Fibroblast of skin of right quadriceps (primary cell): ENCODE measurements around the gene CDH8.

Experiments
- DNase-seq: peaks from one replicate; pipeline ENCODE4 v3.0.0-alpha.2; 2013

The CDH8 gene, protein sequence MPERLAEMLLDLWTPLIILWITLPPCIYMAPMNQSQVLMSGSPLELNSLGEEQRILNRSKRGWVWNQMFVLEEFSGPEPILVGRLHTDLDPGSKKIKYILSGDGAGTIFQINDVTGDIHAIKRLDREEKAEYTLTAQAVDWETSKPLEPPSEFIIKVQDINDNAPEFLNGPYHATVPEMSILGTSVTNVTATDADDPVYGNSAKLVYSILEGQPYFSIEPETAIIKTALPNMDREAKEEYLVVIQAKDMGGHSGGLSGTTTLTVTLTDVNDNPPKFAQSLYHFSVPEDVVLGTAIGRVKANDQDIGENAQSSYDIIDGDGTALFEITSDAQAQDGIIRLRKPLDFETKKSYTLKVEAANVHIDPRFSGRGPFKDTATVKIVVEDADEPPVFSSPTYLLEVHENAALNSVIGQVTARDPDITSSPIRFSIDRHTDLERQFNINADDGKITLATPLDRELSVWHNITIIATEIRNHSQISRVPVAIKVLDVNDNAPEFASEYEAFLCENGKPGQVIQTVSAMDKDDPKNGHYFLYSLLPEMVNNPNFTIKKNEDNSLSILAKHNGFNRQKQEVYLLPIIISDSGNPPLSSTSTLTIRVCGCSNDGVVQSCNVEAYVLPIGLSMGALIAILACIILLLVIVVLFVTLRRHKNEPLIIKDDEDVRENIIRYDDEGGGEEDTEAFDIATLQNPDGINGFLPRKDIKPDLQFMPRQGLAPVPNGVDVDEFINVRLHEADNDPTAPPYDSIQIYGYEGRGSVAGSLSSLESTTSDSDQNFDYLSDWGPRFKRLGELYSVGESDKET

DNA sequence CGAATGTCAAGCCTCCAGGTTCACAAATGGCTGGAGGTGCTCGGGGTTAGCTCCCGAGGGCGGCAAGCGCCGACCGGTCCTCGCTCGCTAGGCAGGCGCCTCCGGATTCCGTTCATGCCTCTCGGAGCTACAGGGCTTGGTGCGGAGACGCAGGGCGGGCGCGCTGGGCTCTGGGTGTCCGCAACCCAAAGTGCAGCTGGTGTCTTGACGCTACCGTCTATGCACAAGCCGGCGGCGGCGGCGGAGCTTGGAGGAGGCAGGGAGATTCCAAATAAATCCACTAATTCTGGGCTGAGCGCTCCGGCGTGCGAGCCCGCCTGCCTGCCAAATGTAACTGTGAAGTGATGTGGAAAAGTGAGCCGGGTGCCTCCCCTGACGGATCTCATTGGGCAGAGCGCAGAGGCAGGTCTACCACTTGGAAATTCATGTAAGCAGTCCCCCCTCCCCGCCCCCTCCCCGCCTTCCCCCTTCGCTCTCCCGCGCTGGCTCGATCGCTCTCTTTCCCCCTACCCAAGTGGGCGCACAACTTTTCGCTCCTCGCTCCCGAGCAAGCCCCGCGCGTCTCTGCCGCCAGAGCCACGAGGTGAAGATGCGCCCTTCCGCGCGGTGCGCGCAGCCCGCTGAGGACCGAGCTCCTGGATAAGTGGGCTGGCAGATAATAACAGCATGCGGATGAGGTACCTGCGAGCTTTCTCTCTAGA is at the start of gene CDH8:
CDH8 (minus strand) TSS at position 338 of the 701 bp plus-strand sequence. CDS start 15,035 bp downstream, outside the sequence.
- DNase-seq: peak; percentile 26

DNA sequence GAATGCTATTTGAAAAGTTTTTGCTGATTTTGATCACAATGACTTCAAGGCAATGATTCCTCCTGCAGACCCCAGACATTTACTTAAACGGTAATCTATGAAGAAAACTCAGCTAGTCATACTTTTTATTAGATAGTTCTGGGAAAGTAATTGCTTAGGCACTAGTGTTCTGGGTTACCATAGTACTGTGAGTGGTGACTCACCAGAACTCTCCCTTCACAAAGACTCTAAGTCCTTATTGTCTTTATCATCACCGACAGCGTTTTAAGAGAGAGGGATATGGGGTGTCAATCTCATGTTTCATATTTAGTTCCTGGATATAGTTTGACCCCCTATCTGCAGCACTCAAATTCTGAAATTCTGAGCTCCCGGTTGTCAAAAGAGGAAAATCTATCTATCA is 43.0 kb upstream of the CDH8 start:
- DNase-seq: peak; percentile 31

DNA sequence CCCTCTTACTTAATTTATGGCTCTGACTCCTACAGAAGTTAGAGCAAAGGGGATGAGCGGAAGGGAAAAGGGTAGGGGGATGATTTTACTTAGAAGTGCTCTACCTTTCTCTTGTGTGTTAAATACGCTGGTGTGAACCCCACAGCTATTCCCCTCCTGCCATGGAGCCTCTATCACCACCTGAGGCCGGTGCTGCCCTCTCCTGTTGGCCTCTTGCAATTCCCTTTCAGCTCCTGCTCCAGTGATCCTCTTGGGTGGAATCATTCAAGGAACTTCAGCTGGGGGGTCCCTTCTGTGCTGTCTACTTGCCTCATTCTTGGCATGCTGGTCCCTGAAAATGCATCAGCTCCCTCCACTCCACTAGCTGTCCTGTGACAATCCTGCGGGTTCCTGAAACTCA is 41.8 kb upstream of the CDH8 start:
- DNase-seq: peak; percentile 1

DNA sequence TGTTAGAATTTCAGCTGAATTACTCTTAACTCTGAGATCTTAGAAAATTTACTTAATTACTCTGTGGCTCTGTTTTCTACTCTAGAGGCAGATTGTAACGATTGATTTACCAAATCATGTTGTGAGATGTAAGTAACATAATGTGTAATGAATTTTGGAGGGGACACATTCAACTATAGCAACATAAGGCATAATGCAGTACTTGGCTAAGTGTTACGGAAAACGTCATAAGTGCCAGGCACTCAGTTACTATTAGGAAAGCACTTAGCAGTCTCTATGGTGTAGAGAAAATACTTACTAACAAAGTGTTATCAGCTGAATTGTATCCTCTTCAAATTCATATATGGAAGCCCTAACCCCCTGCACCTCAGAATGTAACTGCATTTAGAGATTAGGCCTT is 40.6 kb upstream of the CDH8 start:
- no peak for DNase-seq

DNA sequence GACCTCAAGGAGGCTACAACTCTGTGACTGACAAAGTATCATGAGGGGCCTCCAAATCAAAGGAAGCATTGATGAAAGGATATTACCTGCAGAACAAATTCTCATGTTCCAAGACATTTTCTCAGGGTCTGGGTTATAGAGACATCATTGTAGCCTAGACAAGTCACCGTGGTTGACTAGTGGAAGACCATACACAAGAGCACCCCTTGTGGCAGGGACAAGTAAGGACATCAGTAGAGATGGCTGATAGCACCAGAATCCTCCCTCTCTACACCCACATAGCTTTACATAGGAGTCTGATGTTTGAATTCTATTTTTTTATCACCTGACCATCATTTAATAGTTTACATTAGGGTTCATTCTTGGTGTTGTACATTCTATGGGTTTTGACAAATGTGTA is 32.5 kb upstream of the CDH8 start:
- DNase-seq: no peak

DNA sequence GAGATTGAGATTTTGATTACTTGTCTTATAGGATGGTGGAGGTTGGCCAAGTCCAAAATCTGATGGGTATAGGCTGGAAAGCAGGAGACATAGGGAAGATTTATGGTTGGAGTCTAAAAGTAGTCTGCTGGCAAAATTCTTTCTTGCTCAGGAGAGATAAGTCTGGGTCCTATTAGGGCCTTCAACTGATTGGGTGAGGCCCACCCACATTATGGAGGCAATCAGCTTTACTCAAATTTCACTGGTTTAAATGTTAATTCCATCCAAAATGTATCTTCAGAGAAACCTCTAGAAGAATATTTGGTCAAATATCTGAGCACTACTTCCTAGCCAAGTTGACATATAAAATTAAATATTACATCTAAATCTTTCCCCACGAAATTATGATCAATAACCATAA is 31.7 kb upstream of the CDH8 start:
- no peak for DNase-seq

DNA sequence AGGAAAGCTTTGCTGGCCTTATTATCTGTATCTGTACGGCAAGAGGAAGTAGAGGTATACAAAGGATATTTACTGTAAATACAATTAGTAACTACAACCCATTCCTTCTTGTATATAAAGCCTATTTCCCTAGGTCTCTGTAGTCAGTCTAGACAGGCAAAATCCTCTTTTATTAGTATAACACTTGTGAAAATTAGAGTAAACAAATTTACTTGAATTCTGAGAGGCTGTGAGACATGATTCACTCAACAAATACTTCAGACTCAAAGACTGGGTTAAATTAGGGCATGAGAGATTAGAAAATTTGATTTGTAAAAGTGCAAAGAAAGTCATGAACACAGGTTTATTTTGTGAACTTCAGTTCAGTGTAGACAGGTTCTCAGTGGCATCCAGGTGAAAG is 30.9 kb upstream of the CDH8 start:
- DNase-seq: no peak

DNA sequence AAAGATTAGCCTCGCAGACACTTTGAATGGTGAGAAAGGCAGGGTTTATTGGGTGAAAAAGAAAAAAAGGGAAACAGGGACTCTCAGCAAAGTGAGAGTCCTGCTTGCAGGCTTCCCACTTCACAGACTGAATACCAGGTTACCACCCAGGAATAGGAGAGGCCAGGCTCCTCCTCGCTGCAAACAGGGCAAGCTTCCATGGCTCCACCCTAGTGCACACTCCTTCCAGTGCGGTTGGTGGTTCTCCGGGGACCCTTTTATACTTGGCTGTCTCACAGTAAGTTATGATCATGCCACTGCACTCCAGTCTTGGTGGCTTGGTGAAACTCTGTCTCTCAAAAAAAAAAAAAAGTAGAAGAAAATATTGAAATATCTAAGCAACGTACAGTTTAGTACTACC is 30.5 kb upstream of the CDH8 start:
- no peak for DNase-seq

DNA sequence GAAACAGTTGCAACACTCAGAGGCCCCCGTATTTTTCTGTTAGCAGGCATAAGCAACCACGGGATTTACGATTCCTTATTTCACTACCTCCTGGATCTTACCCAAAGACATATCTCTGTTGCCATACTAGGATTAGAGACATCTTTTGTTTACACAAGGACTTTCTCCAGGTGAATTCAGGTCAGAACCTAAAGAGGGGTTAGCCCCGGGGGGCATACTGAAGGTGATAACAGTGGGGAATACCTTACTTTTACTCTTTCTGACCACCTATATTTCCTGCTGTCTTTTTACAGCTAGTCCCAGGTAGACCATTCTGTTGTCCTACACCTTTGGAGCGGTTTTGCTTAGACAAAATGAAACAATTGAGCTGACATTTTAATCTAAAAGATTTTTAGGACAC is 27.9 kb upstream of the CDH8 start:
- no peak for DNase-seq

DNA sequence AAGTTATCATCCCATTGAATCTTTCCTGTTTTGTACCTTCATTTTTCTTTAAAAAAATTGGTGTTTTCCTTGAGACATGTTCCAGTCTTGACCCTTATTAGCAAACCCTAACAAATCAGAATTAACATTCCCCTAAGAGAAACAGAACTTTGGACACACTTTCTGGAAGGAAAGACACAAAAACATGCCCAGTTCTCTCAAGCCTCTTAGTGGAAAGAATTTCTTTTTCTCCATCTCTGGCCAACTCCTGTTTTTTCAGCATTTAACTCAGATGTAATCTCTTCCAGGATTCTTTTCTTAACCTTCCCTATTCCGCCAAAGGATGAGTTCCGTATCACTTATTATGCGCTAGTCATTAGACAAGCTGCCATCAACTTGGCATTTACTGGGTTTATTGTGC is 23.9 kb upstream of the CDH8 start:
- no peak for DNase-seq

DNA sequence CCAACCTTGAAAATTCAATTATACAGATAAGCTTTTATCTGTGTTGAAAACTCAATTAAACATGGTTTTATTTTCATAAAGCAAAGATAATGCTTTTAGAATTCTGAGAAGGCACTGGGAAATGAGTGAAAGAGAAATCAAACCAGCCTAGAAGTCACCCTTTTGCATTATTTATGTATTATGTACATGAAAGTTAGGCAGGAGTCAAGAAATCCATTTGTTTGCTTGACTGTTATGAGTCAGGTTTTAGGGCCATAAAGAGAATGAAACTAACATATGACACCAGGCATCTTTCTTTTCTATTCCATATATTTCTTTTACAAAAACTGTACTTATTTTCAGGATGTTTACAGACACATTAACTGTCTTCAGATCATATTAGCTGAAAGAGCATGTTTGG is 23.3 kb upstream of the CDH8 start:
- no peak for DNase-seq

DNA sequence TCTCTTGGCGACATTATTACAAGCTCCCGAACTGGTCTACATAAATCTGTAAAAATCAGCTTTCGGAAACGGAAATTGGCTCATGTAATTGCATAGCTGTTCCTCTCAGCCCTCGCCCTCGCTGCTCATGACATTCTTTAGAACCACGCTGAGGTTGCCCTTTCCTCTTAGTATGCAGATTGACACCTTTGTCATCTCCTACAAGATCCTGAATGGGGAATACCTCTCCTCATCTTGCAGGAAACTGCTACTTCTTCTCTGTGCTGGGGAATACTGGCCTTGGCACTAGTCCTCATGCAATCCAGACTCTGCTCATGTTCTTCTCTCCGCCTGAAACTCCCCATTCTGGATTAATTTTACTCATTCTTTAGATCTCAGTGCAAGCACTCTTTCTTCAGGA is 22.2 kb upstream of the CDH8 start:
- DNase-seq: no peak

DNA sequence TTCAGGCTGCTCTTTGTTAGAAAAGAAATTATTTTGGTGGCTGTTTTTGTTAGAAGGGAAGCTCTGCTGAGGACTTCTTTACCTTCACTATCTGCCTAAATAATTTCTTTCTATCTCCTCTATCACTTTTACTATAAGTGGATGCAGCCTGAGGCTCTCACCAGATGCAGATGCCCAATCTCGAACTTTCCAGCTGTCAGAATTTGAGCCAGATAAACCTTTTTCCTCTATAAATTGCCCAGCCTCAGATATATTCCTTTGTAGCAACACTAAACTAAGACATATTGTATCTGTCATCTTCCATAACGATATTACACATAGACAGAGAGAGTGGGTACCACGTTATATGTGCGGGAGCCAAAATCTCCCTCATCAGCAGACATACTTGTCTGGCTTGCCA is 15.7 kb upstream of the CDH8 start:
- no peak for DNase-seq

DNA sequence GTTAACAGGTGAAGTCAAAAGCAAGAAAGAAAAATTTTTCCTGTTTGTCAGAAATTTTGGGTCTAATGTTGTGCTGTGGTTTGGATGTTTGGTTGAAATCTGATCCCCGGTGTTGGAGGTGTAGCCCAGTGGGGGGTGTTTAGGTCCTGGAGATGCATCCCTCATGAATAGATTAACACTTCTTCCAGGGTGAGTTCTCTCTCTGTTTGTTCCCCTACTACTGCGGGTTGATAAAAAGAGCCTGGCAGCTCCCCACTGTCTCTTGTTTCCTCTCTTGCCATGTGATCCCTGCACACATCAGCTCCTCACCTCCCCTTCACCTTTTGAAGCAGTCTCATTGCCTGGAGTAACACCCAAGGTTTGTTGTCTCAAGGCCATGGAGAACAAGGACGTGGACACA is 14.6 kb upstream of the CDH8 start:
- no peak for DNase-seq

DNA sequence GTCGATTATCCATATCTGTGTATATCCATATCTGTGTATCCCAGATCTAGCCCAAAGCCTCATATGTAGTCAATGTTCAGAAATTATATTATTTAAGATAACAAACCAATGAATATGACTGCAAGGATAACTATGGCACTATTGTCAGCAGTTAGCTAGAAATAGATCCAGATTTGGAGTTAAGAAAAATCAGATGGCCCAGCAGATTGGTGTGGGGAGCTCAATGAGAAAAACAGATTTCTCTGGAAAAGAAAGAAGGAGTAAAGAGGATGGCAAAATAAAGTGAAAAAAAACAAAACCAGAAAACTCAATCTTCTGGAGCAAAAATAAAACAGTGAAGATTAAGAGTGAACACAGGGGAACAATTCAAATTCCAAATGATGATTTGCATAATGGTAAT is 10.6 kb upstream of the CDH8 start:
- DNase-seq: no peak

DNA sequence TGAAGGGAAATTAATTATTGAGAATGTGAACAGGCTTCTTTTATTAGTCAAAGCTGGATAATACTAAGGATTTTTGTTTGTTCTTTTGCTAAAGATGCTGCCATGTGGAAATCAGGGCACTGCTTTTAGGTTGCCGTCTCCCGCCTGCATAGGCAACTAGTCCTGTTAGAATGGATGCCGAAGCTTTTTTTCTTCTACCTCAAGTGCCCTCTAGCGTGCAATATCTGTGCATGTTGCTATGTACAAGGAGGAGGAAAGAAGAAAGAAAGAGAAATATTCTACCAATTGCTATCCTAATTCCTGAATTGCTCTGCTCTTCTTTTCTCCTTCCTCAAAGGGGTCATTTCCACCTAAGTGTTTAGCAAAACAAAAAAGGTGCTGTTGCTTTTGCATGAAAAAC is 5.2 kb upstream of the CDH8 start:
- DNase-seq: peak; percentile 52

DNA sequence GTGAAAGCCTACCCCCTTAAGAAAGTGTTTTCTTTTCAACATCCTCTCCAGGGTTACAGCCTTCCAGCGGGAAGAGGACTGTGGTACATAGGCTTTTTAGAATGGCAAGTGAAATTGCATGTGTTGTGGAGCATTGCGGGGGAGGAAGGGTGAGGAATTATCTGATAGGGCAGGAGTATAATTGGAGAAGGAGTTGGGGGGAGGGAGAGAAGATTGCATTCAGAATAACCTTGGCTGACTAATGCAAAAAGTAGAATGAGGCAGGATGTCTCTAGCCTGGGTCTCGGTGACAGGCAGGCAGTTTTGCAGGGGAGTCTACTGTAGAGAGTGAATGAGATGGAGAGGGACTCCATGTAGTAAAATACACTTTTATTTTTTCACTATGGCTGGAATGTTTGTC is 2.4 kb upstream of the CDH8 start:
- DNase-seq: no peak

DNA sequence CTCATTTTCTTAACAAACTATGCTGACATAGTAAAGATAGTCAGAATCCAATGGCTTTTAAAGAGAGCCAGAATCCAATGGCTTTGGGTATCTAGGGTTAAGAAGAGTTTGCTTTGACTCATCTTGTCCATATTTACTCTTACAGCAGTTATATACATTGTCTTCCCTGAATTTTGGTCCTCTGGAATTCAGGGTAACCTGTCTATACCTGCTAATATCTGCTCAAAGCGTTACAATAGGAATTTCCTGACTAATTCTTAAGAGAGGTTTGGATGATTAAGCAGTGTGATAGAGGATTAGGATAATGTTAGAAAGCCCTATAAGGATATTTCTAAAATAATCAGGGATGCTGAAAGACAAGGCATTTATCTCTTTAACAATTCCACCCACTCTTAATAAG is 2.0 kb upstream of the CDH8 start:
- DNase-seq: no peak

DNA sequence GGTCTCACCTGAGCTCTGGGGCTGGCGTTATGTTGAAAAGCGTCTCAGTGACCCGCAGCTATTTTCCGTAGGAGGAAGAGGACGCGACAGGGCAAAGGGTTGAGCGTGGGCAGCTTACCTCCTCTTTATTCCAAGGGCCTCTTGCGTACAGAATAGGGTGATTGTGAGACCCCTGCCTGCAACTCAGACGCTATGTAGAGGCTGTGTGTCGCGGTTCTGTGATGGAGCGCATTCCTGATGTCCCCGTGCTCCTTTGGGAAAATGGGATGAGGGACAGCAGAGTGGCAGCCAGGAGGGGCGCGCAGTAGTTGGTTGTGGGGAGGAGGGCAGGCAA is 531 bp upstream of the CDH8 start:
- DNase-seq: no peak

DNA sequence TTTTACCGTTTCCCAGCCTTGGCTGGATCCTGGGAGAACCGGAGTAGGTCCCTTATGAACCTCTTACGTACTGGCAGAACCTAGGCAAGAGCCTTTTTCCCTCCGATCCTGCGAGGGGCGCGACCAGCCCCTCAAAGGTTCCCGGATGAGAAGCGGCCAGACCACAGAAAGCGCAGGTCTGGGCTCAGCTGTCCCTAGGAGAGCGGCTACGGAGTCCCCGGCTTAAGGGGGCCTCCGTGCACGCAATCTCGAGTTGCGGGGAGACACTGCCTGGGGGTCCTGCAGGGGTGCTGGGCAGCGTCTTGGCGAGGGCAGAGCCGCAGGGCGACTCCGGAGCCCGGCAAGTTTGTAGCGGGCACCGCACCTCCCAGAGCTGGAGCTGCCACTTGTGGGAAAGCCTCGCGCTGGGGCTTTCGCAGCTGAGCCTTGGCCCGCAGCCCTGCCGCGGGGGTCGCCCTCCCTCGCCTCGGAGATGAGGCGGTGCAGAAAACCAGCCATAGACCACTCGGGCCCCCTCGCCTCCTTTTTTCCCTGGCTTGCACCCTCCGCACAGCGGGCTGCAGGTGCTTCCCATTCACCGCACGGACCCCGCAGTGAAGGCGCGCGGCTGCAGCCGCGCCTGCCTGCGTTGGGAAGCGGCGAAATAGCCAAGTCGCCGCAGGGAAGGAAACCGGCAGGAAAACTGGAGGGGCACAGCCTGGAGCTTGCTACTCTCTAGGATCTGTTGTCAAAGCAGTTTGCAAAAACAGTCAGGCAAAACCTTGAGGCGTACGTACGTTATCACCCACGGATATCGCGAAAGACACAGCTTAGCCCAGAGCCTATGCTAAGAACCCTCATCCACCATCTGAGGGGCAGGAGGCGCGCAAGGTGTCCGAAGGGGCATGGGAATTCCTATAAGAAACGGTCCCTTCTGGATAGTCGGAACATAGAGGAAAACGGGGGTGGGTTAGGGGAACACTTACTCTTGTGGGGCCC is 834 bp downstream of the CDH8 start:
- peak; percentile 40 for DNase-seq

DNA sequence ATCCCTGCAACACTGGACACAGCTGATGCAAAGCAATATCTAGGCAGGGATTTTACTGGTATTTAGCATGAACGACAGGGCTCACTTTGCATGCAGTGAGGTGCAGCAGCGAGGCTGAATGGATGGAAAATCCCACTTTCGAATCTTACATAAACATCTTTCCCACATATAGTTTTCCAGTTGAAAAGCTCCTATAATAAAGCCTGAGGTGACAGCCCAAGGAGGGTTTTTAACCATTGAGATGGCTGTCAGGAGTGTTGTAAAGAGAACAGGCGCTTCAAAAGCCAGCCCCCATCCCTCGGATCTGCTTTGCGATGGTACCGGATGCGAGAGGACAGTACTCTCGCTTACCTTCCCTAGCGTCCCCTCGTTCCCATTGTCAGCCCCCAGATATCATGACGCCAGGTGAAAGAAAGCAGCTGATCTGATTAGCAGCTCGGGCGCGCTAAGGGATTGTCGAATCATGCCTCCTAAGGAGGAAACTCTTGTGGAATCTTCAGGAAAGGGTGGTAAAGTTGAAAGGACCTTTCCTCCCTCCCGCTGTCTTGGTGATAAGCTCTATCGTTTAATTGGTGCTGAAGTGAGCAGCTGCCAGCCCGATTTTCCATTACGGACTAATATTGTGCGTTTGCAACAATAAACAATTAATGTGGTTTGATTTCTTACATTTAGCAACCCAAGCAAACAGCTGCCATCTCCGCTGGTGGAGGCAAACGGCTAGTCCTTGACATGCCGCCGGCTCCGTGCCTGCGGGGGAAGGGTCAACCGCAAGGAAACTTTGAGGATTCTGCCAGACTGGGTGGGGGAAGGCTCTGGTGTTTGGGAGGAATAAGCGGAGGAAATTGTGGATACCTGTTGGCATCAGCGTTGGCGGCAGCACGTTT is 1.8 kb downstream of the CDH8 start:
- DNase-seq: no peak

DNA sequence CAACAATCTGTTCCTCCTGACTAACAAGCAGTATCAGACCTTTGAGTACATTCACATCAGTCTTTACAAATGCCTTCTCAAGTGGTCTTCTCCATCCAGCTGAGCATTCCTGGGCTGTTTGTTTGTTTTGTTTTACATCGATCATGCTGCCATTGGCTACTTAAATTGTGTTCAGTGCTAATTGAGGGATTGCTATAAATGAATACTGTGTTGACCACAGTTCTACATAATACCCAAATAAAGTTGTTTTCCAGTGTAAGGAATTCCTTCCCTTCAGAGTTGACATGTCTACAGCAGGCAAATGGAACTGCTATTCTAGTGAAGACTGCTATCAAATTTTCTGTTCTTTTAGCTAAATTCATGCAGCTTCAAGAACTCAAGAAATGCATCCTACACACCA is 3.2 kb downstream of the CDH8 start:
- DNase-seq: no peak
